ACC112 (cell line): Measurements from ENCODE around the gene CLDN20.

ENCODE experiments used
- H2AFZ ChIP-seq: fragments of 200-600 bp; sonication (generic); one replicate; pipeline ENCODE4 v1.6.0; 2017; ENCODE audit warnings: antibody characterized with exemption, low read length; ENCODE audit not compliant: unreplicated experiment
- H3K27ac ChIP-seq: fragments of 200-600 bp; sonication (generic); 2 replicates; pipeline ENCODE4 v1.5.1; 2014; ENCODE audit warnings: low read depth, mild to moderate bottlenecking, antibody characterized with exemption, low read length, moderate library complexity
- H3K27me3 ChIP-seq: fragments of 200-600 bp; sonication (generic); 2 replicates; pipeline ENCODE4 v1.6.1; 2014; ENCODE audit warnings: mild to moderate bottlenecking, antibody characterized with exemption, low read length, moderate library complexity, mixed read lengths; ENCODE audit not compliant: insufficient read depth
- H3K36me3 ChIP-seq: fragments of 200-600 bp; sonication (generic); 2 replicates; pipeline ENCODE4 v1.6.1; 2016; ENCODE audit warnings: mild to moderate bottlenecking, antibody characterized with exemption, low read length, moderate library complexity, mixed read lengths; ENCODE audit not compliant: insufficient read depth
- H3K4me1 ChIP-seq: fragments of 200-600 bp; sonication (generic); one replicate; pipeline ENCODE4 v1.6.1; 2016; ENCODE audit warnings: low read length, mixed read lengths; ENCODE audit not compliant: insufficient read depth, unreplicated experiment, control insufficient read depth
- H3K4me3 ChIP-seq: fragments of 200-600 bp; sonication (generic); 2 replicates; pipeline ENCODE4 v1.5.1; 2014; ENCODE audit warnings: mild to moderate bottlenecking, low read depth, low read length
- H3K79me2 ChIP-seq: fragments of 200-600 bp; sonication (generic); one replicate; pipeline ENCODE4 v1.6.0; 2016; ENCODE audit warnings: low read length; ENCODE audit not compliant: control insufficient read depth, unreplicated experiment, insufficient read depth

The CLDN20 gene

DNA sequence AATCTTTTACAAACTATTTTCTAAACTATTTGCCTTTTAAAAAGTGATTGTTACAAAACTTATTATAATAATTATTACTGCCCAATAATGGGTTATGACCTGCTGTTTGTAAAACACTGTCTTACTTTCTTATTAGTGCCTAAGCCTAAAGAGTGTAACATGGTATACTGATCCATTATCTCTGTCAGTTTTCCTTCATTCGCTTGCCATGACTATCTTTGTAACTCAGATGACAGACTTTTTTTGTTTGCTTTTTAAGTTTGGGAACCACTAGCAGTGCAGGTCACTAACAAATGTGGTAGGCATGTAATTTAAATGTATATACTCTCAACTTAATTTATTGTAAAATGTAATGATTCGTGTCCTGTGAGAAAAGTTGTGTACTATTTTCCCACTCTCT, 60.4 kb downstream of the CLDN20 start:
- Histone ChIP-seq H3K79me2 (no peaks in the 10 kb centered on the region), H3K4me3 (no peak overlapping the region), H3K36me3 (no peaks in the 10 kb centered on the region), H3K4me1 (peaks cover 16% of the 10 kb centered on the region), H3K27ac (no peak overlapping the region), H3K27me3 (no peaks in the 10 kb centered on the region), H2AFZ (no peak overlapping the region)

DNA sequence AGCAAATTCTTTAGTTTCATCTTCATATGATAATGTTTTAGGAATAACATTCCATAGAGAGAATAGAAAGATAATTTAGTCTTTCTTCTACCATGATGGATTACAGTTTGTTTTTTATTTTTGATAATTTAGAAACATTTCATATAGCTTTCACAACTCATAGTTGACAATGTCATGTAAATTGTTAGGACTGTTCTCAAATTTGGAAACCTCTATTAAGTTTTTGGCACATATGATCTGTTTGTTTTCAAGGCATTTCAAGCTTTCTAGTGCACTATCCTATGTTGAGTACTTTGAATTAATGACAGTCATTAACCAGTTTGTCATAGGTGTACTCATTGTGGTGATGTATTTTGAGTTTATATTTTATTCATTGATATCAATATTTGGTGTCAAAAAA, 61.2 kb downstream of the CLDN20 start:
- Histone ChIP-seq H2AFZ (no peak overlapping the region), H3K4me1 (peaks cover 16% of the 10 kb centered on the region), H3K36me3 (no peaks in the 10 kb centered on the region), H3K27me3 (no peaks in the 10 kb centered on the region), H3K27ac (no peak overlapping the region), H3K79me2 (no peaks in the 10 kb centered on the region), H3K4me3 (no peak overlapping the region)

DNA sequence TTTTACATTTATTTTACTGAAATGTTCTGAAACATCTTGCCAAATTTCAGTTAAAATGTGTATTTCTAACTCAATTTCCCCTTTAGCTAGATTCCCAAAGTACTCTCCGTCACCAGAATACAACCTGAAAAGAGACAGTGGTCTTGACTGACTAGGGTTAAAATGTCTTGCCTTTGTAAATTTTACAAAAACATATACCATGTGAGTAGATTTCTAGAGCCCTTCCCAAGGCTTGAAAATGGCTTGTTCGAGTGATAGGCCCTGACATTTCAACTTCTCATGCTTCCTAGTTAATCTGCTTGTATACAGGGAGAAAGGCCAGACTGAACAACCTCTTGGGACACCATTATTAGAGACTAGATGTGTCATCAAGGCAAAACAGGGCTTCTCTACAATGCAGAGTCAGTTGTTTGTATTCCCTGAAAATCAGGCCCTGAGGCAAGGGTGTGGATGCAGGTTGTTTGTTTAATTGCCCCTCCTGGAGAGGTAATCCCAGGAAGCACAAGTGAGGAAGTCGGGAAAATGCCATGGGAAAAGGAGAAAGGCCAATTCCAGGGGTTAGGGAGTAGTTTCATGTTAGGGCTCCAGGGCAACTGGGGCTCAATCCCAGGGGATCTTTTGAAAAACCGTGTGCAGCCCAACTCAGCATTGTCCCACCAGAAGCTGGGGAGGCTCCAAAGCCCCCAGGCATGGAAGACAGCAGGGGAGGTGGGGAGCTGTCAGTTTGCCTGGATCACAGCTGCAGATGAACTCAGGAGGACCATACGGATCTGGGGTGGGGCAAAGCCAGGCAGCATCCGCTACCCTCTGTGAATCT, 62.1 kb downstream of the CLDN20 start:
- H3K4me1 ChIP-seq = peaks cover 16% of the 10 kb centered on the region
- no peaks in the 10 kb centered on the region for H3K36me3 ChIP-seq
- H3K4me3 ChIP-seq = no peak overlapping the region
- H3K27me3 ChIP-seq = no peaks in the 10 kb centered on the region
- H3K79me2 ChIP-seq = no peaks in the 10 kb centered on the region
- H3K27ac ChIP-seq = no peak overlapping the region
- H2AFZ ChIP-seq = peak overlapping the region; percentile 40
